GM12878 (cell line): ENCODE results near the gene SH3GL3. TPM values are rescaled to one million over a fixed set of nuclear protein-coding genes. Genes with fewer than 3 reads are reported as not detected.

Experiments used
- ATAC-seq: fragments of 200-7000 bp; cut with Tn5 transposase; 3 replicates; pipeline ENCODE4 v1.9.1; 2020; ENCODE audit warnings: mild to moderate bottlenecking, moderate library complexity
- BruUV-seq: library from RNA; stranded (reverse); fragments of 400-500 nt; replicated peaks from 2 replicates; lab custom pipeline; 2021; lab: Mats Ljungman, UMichigan
- CTCF ChIA-PET: fragments of 300-600 bp; sonication (Branson Sonifier 250); formaldehyde crosslinking; extraction: SDS; loops from one replicate; lab custom pipeline; 2021; ENCODE audit warnings: inconsistent platforms; lab: Yijun Ruan, JAX
- POLR2A ChIA-PET: fragments of 350-600 bp; formaldehyde crosslinking; extraction: SDS; loops from one replicate; lab custom pipeline; 2021; ENCODE audit warnings: inconsistent platforms; lab: Charles Lee
- RAD21 ChIA-PET: fragments of 300-600 bp; sonication (Branson Sonifier 250); formaldehyde crosslinking; loops from one replicate; lab custom pipeline; 2023; ENCODE audit warnings: antibody characterized with exemption; ENCODE audit not compliant: unreplicated experiment; lab: Charles Lee
- SMC1A ChIA-PET: fragments of 300-600 bp; sonication (Branson Sonifier 250); formaldehyde crosslinking; loops from one replicate; lab custom pipeline; 2023; ENCODE audit not compliant: unreplicated experiment, uncharacterized antibody; lab: Charles Lee
- DNase-seq: peaks from one replicate; pipeline ENCODE4 v3.0.0-alpha.2; 2011; ENCODE audit warnings: low read depth, low spot score
- FAIRE-seq: peaks from 3 replicates; lab custom pipeline; 2011; peaks lifted over from hg19 to GRCh38; lab: Jason Lieb, UNC
- H2AFZ ChIP-seq: 2 replicates; pipeline ENCODE4 v1.6.0; 2011; ENCODE audit warnings: low read depth, low read length, control low read depth; ENCODE audit not compliant: control insufficient read depth
- H3K27ac ChIP-seq: 2 replicates; pipeline ENCODE4 v1.5.1; 2011; ENCODE audit warnings: control low read depth; ENCODE audit not compliant: control insufficient read depth, insufficient read depth
- H3K27me3 ChIP-seq, 2 experiments: replicated peaks in 1 of 2; 2 replicates each; pipeline versions ENCODE4 v1.6.0 to v1.6.1; 2011; ENCODE audit warnings: low read length in 1 of 2; ENCODE audit not compliant: control insufficient read depth in 2 of 2, insufficient read depth in 2 of 2
- H3K36me3 ChIP-seq, 2 experiments: 2 replicates each; pipeline ENCODE4 v1.5.1; 2011; ENCODE audit warnings: low read length in 1 of 2; ENCODE audit not compliant: control insufficient read depth in 2 of 2, insufficient read depth in 2 of 2
- H3K4me1 ChIP-seq: 2 replicates; pipeline ENCODE4 v1.6.1; 2011; ENCODE audit warnings: mild to moderate bottlenecking, low read length, moderate library complexity, mixed read lengths; ENCODE audit not compliant: control insufficient read depth, insufficient read depth
- H3K4me2 ChIP-seq: 2 replicates; pipeline ENCODE4 v1.6.0; 2011; ENCODE audit warnings: control low read depth; ENCODE audit not compliant: control insufficient read depth, insufficient read depth
- H3K4me3 ChIP-seq: fragments of 200-600 bp; sonication (generic); 2 replicates; pipeline ENCODE4 v1.5.1; 2016
- H3K79me2 ChIP-seq: 2 replicates; pipeline ENCODE4 v1.6.0; 2011; ENCODE audit warnings: low read length; ENCODE audit not compliant: control insufficient read depth, insufficient read depth
- H3K9ac ChIP-seq: 2 replicates; pipeline ENCODE4 v1.8.0; 2011; ENCODE audit warnings: low read length, control low read depth, mixed read lengths; ENCODE audit not compliant: control insufficient read depth, insufficient read depth
- H3K9me3 ChIP-seq: replicated peaks from 3 replicates; pipeline ENCODE4 v1.5.1; 2011; ENCODE audit warnings: mild to moderate bottlenecking, low read length; ENCODE audit not compliant: control insufficient read depth, insufficient read depth
- H4K20me1 ChIP-seq: 2 replicates; pipeline ENCODE4 v1.6.0; 2011; ENCODE audit not compliant: control insufficient read depth, insufficient read depth
- CBX5 ChIP-seq: sonication (generic); IDR thresholded peaks from 2 replicates; pipeline ENCODE4 v1.6.1; 2016; ENCODE audit warnings: low read depth, moderate library complexity, mild to moderate bottlenecking, inconsistent platforms
- CHD2 ChIP-seq: IDR thresholded peaks from 2 replicates; pipeline ENCODE4 v1.6.1; 2011; ENCODE audit warnings: low read depth, low read length, improper control_type of control experiment, borderline replicate concordance
- CREB1 ChIP-seq: IDR thresholded peaks from 2 replicates; pipeline ENCODE4 v1.6.1; 2012; ENCODE audit warnings: low read depth, mild to moderate bottlenecking, inconsistent platforms
- GABPA ChIP-seq: IDR thresholded peaks from 2 replicates; pipeline ENCODE4 v1.6.1; 2014; ENCODE audit warnings: antibody characterized with exemption, low read depth, mild to moderate bottlenecking, inconsistent platforms
- HDGF ChIP-seq: fragments of 450-650 bp; IDR thresholded peaks from 2 replicates; pipeline ENCODE4 v1.6.1; 2016; ENCODE audit warnings: antibody characterized with exemption
- HSF1 ChIP-seq: fragments of 150-350 bp; IDR thresholded peaks from 2 replicates; pipeline ENCODE4 v1.6.1; 2014; ENCODE audit warnings: mild to moderate bottlenecking, low read depth, low read length
- JUND ChIP-seq: IDR thresholded peaks from 2 replicates; pipeline ENCODE4 v1.6.1; 2012; ENCODE audit warnings: low read depth, mild to moderate bottlenecking, low read length, improper control_type of control experiment, moderate library complexity
- MYB ChIP-seq: fragments of 150-350 bp; IDR thresholded peaks from 2 replicates; pipeline ENCODE4 v1.6.1; 2014; ENCODE audit warnings: mild to moderate bottlenecking, low read depth, low read length, borderline replicate concordance
- MYC ChIP-seq: IDR thresholded peaks from 2 replicates; pipeline ENCODE4 v1.6.1; 2011; ENCODE audit warnings: mild to moderate bottlenecking, low read length, moderate library complexity, inconsistent platforms; ENCODE audit not compliant: insufficient read depth, insufficient replicate concordance, insufficient read length, severe bottlenecking
- NFIC ChIP-seq: IDR thresholded peaks from 2 replicates; pipeline ENCODE4 v1.6.1; 2012; ENCODE audit warnings: low read depth, mild to moderate bottlenecking, inconsistent platforms, low read length, moderate library complexity
- NFXL1 ChIP-seq: fragments of 450-650 bp; IDR thresholded peaks from 2 replicates; pipeline ENCODE4 v1.6.1; 2017; ENCODE audit warnings: antibody characterized with exemption, mild to moderate bottlenecking, borderline replicate concordance
- PAX8 ChIP-seq: fragments of 450-650 bp; IDR thresholded peaks from 2 replicates; pipeline ENCODE4 v1.6.1; 2017; ENCODE audit warnings: mild to moderate bottlenecking, moderate library complexity
- RAD21 ChIP-seq: IDR thresholded peaks from 2 replicates; pipeline ENCODE4 v1.6.1; 2011; ENCODE audit warnings: mild to moderate bottlenecking, low read depth, low read length, moderate library complexity; ENCODE audit not compliant: insufficient read depth
- TCF7 ChIP-seq: IDR thresholded peaks from 2 replicates; pipeline ENCODE4 v1.6.1; 2014; ENCODE audit warnings: antibody characterized with exemption, borderline replicate concordance
- ZNF217 ChIP-seq: fragments of 450-650 bp; IDR thresholded peaks from 2 replicates; pipeline ENCODE4 v1.6.1; 2017; ENCODE audit warnings: antibody characterized with exemption, mild to moderate bottlenecking
- ZNF384 ChIP-seq: IDR thresholded peaks from 2 replicates; pipeline ENCODE4 v1.6.1; 2012; ENCODE audit warnings: low read depth, mild to moderate bottlenecking, low read length, improper control_type of control experiment, borderline replicate concordance
- WGBS: methylation state at CpG from one replicate; pipeline ENCODE4 v1.1.6; 2016; ENCODE audit warnings: low lambda C conversion rate; ENCODE audit not compliant: insufficient replicate concordance, insufficient coverage; ENCODE audit errors: missing lambda C conversion rate; 5-methylcytosine and 5-hydroxymethylcytosine counted together
- in situ Hi-C: fragments of 300-500 bp; cut with MboI; formaldehyde crosslinking; loops from 9 replicates; pipeline ENCODE4 v1.14.3; 2018; ENCODE audit warnings: mixed read lengths
- intact Hi-C: fragments of 100-400 bp; cut with micrococcal nuclease; formaldehyde crosslinking; loops from one replicate; pipeline ENCODE4 v1.14.2; 2022; ENCODE audit not compliant: unreplicated experiment
- polyA plus RNA-seq, 11 experiments: library from polyadenylated mRNA; depleted of rRNA in 4 of 11; unstranded in 6 of 11; stranded (reverse) in 5 of 11; fragments of >200 nt; fragmentation: Nextera tagmentation in 4 of 11; fragmentation: Illumina TruSeq in 1 of 11; extraction: Ambion mirVana in 4 of 11; extraction: Trizol in 1 of 11; gene quantifications; 1 replicate in 1 of 11; 2 replicates in 10 of 11; pipeline versions ENCODE4 v1.2.1 to v1.2.3, GENCODE V29; 2011 to 2016; ENCODE audit warnings: inconsistent platforms in 2 of 11, missing spikeins in 2 of 11, low read depth in 1 of 11
- total RNA-seq, 4 experiments: library from RNA; depleted of rRNA in 3 of 4; stranded (reverse); fragments of >200 nt in 3 of 4; fragmentation: Illumina TruSeq in 1 of 4; extraction: Trizol in 1 of 4; gene quantifications; 2 replicates each; pipeline versions ENCODE4 v1.2.1 to v1.2.3, GENCODE V29; 2013 to 2021
- TF ChIP-seq, protein P1 (sequence below): fragments of 450-650 bp; formaldehyde crosslinking; IDR thresholded peaks from 2 replicates; pipeline ENCODE4 v1.5.0; 2022; ENCODE audit warnings: mild to moderate bottlenecking, missing genetic modification characterization

SH3GL3 gene
- total and polyA plus RNA-seq, 10 of the 15 experiments (the other 5 are each of a cell fraction or from before 2014, with no cell fraction given): not detected

GRCh38 chr15:83498801-83499200, 51.7 kb downstream of the SH3GL3 start (continued):
- no peak for TF ChIP-seq TCF7
- no peak for TF ChIP-seq RAD21
- no peak for TF ChIP-seq ZNF217
- TF ChIP-seq HDGF: no peak
- no peak for TF ChIP-seq NFIC
- TF ChIP-seq CBX5: no peak
- no peak for TF ChIP-seq MYC
- TF ChIP-seq, protein P1, sequence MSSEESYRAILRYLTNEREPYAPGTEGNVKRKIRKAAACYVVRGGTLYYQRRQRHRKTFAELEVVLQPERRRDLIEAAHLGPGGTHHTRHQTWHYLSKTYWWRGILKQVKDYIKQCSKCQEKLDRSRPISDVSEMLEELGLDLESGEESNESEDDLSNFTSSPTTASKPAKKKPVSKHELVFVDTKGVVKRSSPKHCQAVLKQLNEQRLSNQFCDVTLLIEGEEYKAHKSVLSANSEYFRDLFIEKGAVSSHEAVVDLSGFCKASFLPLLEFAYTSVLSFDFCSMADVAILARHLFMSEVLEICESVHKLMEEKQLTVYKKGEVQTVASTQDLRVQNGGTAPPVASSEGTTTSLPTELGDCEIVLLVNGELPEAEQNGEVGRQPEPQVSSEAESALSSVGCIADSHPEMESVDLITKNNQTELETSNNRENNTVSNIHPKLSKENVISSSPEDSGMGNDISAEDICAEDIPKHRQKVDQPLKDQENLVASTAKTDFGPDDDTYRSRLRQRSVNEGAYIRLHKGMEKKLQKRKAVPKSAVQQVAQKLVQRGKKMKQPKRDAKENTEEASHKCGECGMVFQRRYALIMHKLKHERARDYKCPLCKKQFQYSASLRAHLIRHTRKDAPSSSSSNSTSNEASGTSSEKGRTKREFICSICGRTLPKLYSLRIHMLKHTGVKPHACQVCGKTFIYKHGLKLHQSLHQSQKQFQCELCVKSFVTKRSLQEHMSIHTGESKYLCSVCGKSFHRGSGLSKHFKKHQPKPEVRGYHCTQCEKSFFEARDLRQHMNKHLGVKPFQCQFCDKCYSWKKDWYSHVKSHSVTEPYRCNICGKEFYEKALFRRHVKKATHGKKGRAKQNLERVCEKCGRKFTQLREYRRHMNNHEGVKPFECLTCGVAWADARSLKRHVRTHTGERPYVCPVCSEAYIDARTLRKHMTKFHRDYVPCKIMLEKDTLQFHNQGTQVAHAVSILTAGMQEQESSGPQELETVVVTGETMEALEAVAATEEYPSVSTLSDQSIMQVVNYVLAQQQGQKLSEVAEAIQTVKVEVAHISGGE (CRISPR knock-in tag): no peak
- no peak for TF ChIP-seq JUND

DNA sequence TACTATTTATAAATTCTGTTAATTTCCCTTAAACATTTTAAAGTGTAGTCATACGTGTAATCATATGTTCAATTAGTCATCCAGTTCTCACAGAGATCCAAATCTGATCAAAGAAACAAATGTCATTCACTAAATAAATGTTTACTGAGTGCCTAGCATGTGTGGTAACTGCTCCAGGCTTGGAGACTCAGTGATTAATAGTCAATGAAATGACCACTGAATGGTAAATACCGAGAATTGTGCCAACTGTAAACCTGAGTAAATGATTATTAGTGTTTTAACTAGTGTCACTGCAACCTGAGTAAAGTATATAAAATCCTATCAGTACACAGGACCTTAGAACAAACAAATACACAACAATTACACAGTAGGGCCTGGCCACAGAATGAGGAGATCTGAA, 52.3 kb downstream of the SH3GL3 start:
- no peak overlapping the region for H3K4me2 ChIP-seq
- H2AFZ ChIP-seq: no peak overlapping the region
- in situ Hi-C loops (no loop called here), intact Hi-C loops (no loop called here)
- H3K79me2 ChIP-seq: no peaks in the 10 kb centered on the region
- SMC1A ChIA-PET: no interaction called here
- H3K9ac ChIP-seq: no peak overlapping the region
- TF ChIP-seq MYB (no peak), CHD2 (no peak), CREB1 (no peak), NFXL1 (no peak), HSF1 (no peak), GABPA (no peak), ZNF384 (no peak), PAX8 (no peak)
- no peaks in the 10 kb centered on the region for H3K4me1 ChIP-seq
- no TSS peak for BruUV-seq
- RAD21 ChIA-PET: no interaction called here
- DNase-seq: no peak
- H3K27ac ChIP-seq: no peak overlapping the region
- CTCF ChIA-PET: no interaction called here
- no peak for FAIRE-seq
- no peaks in the 10 kb centered on the region for H4K20me1 ChIP-seq
- ATAC-seq: no peak
- no peaks in the 10 kb centered on the region for H3K27me3 ChIP-seq
- WGBS: 13% methylated on average over 2 of the region's 2 CpGs
- H3K36me3 ChIP-seq: no peaks in the 10 kb centered on the region
- H3K4me3 ChIP-seq: no peak overlapping the region
- no peaks in the 10 kb centered on the region; the same call in 2 of the 3 replicates for H3K9me3 ChIP-seq
- POLR2A ChIA-PET: no interaction called here
